ENCODE measurements around the gene KRTAP19-1. TPM values are rescaled to one million over a fixed set of nuclear protein-coding genes. Genes with fewer than 3 reads are reported as not detected.

The KRTAP19-1 gene
- total RNA-seq, 1 donor: not detected

DNA sequence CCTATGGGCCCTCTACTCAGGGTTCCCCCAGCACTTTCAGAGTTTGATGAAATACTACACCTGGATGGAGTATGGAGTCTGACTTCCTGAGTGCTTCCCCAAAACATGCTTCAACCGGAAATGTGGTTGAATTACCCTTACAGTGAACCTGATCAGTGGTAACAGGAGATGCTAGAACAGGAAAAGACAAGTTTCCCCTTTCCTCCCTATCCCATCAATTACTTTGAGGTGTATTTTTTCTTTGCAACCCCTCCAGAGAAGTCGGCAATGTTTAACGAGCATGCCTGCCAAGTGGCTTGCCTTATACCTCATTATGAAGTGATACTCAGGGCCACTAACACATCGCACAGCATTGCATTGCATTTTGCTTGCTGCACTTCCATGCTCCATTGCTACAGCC is 33.1 kb downstream of the KRTAP19-1 start:
- no peaks in the 10 kb centered on the region for H3K27me3 ChIP-seq (ENCODE audit: insufficient read depth, low read length)

GRCh38 chr21:30444204-30444603 is 36.0 kb downstream of the KRTAP19-1 start:
- Histone ChIP-seq H3K27me3 (ENCODE audit: insufficient read depth, low read length) (no peaks in the 10 kb centered on the region), H3K9me3 (ENCODE audit: low read depth, low read length) (no peaks in the 10 kb centered on the region), H3K4me3 (ENCODE audit: low read length) (no peak overlapping the region)

More for the DNA sequence above, 33.1 kb downstream of the KRTAP19-1 start:
- H3K4me3 ChIP-seq (ENCODE audit: low read length): no peak overlapping the region
- no peaks in the 10 kb centered on the region for H3K4me1 ChIP-seq (ENCODE audit: insufficient read depth, low read length)
- H3K9me3 ChIP-seq (ENCODE audit: low read depth, low read length): no peaks in the 10 kb centered on the region

GRCh38 chr21:30443226-30443625 is 36.9 kb downstream of the KRTAP19-1 start:
- Histone ChIP-seq H3K4me3 (ENCODE audit: low read length) (no peak overlapping the region), H3K27me3 (ENCODE audit: insufficient read depth, low read length) (no peaks in the 10 kb centered on the region), H3K9me3 (ENCODE audit: low read depth, low read length) (no peaks in the 10 kb centered on the region), H3K4me1 (ENCODE audit: insufficient read depth, low read length) (no peaks in the 10 kb centered on the region)

More at GRCh38 chr21:30444204-30444603, 36.0 kb downstream of the KRTAP19-1 start:
- H3K4me1 ChIP-seq (ENCODE audit: insufficient read depth, low read length): no peaks in the 10 kb centered on the region

GRCh38 chr21:30439975-30440374 is 40.2 kb downstream of the KRTAP19-1 start, which contains the start of gene KRTAP15-1:
Gene KRTAP15-1 (plus strand): TSS chr21:30440275. CDS start chr21:30440328, 53 bp downstream.
- H3K9me3 ChIP-seq (ENCODE audit: low read depth, low read length): no peaks in the 10 kb centered on the region
- no peaks in the 10 kb centered on the region for H3K27me3 ChIP-seq (ENCODE audit: insufficient read depth, low read length)
- no peak within 1 kb of the TSS for H3K4me3 ChIP-seq (ENCODE audit: low read length)
- H3K4me1 ChIP-seq (ENCODE audit: insufficient read depth, low read length): no peaks in the 10 kb centered on the region

DNA sequence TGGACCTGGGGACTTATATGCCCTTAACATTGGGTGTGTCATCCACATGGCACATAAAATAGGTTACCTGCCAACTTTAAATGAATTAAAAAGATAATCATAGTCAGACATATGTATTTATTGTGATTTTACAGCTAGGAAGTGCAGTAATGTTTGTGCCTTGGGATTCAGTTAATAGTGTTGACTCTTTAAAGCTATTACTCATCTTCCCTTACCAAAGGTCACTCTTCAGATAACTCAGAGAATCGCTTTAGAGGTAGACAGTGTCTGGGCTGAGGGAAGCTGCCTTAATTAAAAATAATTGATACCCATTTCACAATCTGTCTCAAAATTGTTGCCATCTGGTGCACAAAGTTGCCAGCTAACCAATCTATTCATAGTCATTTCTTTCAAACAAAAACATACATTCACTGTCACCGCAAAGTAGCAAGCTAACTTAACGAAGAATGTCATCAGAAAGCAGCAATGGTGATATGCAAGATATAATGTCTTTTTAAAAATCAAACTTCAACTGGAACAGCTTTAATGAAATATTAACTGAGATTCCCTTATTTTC is 43.1 kb downstream of the KRTAP19-1 start:
- no peaks in the 10 kb centered on the region for H3K4me1 ChIP-seq (ENCODE audit: insufficient read depth, low read length)
- no peaks in the 10 kb centered on the region for H3K9me3 ChIP-seq (ENCODE audit: low read depth, low read length)
- H3K27me3 ChIP-seq (ENCODE audit: insufficient read depth, low read length): no peaks in the 10 kb centered on the region
- H3K4me3 ChIP-seq (ENCODE audit: low read length): no peak overlapping the region

- Histone ChIP-seq H3K9me3 (ENCODE audit: low read depth, low read length) (no peaks in the 10 kb centered on the region), H3K4me1 (ENCODE audit: insufficient read depth, low read length) (no peaks in the 10 kb centered on the region), H3K27me3 (ENCODE audit: insufficient read depth, low read length) (no peaks in the 10 kb centered on the region), H3K4me3 (ENCODE audit: low read length) (no peak overlapping the region)
Observed at GRCh38 chr21:30434033-30434631, 46.0 kb downstream of the KRTAP19-1 start.

DNA sequence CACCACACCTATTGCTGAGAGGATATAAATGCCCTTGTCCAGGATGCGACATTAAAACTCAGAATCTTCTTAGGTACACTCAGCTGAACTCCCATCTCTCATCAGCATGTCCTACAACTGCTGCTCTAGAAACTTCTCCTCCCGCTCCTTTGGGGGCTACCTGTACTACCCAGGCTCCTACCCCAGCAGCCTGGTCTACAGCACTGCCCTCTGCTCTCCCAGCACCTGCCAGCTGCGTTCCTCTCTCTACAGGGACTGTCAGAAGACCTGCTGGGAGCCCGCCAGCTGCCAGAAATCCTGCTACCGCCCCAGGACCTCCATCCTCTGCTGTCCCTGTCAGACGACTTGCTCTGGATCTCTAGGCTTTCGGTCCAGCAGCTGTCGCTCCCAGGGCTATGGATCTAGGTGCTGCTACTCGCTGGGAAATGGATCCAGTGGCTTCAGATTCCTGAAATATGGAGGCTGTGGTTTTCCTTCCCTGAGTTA is 50.0 kb downstream of the KRTAP19-1 start, which contains the start of gene KRTAP13-4:
KRTAP13-4 (plus strand) TSS at position 51 of the 486 bp plus-strand sequence; CDS start at position 107, 56 bp downstream.
- H3K4me3 ChIP-seq (ENCODE audit: low read length): no peak within 1 kb of the TSS
- H3K9me3 ChIP-seq (ENCODE audit: low read depth, low read length): no peaks in the 10 kb centered on the region
- no peaks in the 10 kb centered on the region for H3K4me1 ChIP-seq (ENCODE audit: insufficient read depth, low read length)
- H3K27me3 ChIP-seq (ENCODE audit: insufficient read depth, low read length): no peaks in the 10 kb centered on the region

Other genes with a start within 250 kb of the KRTAP19-1 start
- gene KRTAP24-1, start 197.4 kb downstream of the KRTAP19-1 start, total RNA-seq: not detected
- not detected for gene KRTAP25-1, start 190.9 kb downstream of the KRTAP19-1 start, total RNA-seq
- gene KRTAP26-1, start 160.1 kb downstream of the KRTAP19-1 start, total RNA-seq: not detected
- gene KRTAP27-1, start 142.7 kb downstream of the KRTAP19-1 start, total RNA-seq: not detected
- gene KRTAP23-1, start 131.8 kb downstream of the KRTAP19-1 start, total RNA-seq: not detected
- not detected for gene KRTAP13-2, start 108.1 kb downstream of the KRTAP19-1 start, total RNA-seq
- gene KRTAP13-1, start 84.3 kb downstream of the KRTAP19-1 start, total RNA-seq: not detected
- not detected for gene KRTAP13-3, start 54.4 kb downstream of the KRTAP19-1 start, total RNA-seq
- gene KRTAP13-4, start 50.1 kb downstream of the KRTAP19-1 start, total RNA-seq: not detected
- gene KRTAP15-1, start 40.1 kb downstream of the KRTAP19-1 start, total RNA-seq: not detected
- gene KRTAP19-2, start 7.1 kb upstream of the KRTAP19-1 start, total RNA-seq: not detected
- gene KRTAP19-3, start 11.6 kb upstream of the KRTAP19-1 start, total RNA-seq: not detected
- not detected for gene KRTAP19-4, start 16.8 kb upstream of the KRTAP19-1 start, total RNA-seq
- not detected for gene KRTAP19-5, start 21.8 kb upstream of the KRTAP19-1 start, total RNA-seq
- not detected for gene KRTAP19-6, start 61.5 kb upstream of the KRTAP19-1 start, total RNA-seq
- not detected for gene KRTAP19-7, start 80.9 kb upstream of the KRTAP19-1 start, total RNA-seq
- not detected for gene KRTAP22-2, start 110.0 kb upstream of the KRTAP19-1 start, total RNA-seq
- not detected for gene KRTAP6-3, start 112.1 kb upstream of the KRTAP19-1 start, total RNA-seq
- not detected for gene KRTAP6-2, start 118.5 kb upstream of the KRTAP19-1 start, total RNA-seq
- not detected for gene KRTAP22-1, start 120.7 kb upstream of the KRTAP19-1 start, total RNA-seq
- gene KRTAP6-1, start 133.6 kb upstream of the KRTAP19-1 start, total RNA-seq: not detected
- not detected for gene KRTAP20-1, start 136.1 kb upstream of the KRTAP19-1 start, total RNA-seq
- not detected for gene KRTAP20-4, start 140.3 kb upstream of the KRTAP19-1 start, total RNA-seq
- gene KRTAP20-2, start 154.8 kb upstream of the KRTAP19-1 start, total RNA-seq: not detected
- gene KRTAP20-3, start 162.5 kb upstream of the KRTAP19-1 start, total RNA-seq: not detected
- not detected for gene KRTAP21-3, start 238.4 kb upstream of the KRTAP19-1 start, total RNA-seq

Data from mononuclear cell (primary cell).